NCI-H2171 (cell line): Measurements from ENCODE around the gene NAA80.
A peak's percentile ranks its signal among the peaks of the same experiment; 100 is the strongest.

ENCODE experiments used
- DNase-seq: peaks from one replicate; lab custom pipeline; 2025; lab: John Stamatoyannopoulos, UW

The NAA80 gene

DNA sequence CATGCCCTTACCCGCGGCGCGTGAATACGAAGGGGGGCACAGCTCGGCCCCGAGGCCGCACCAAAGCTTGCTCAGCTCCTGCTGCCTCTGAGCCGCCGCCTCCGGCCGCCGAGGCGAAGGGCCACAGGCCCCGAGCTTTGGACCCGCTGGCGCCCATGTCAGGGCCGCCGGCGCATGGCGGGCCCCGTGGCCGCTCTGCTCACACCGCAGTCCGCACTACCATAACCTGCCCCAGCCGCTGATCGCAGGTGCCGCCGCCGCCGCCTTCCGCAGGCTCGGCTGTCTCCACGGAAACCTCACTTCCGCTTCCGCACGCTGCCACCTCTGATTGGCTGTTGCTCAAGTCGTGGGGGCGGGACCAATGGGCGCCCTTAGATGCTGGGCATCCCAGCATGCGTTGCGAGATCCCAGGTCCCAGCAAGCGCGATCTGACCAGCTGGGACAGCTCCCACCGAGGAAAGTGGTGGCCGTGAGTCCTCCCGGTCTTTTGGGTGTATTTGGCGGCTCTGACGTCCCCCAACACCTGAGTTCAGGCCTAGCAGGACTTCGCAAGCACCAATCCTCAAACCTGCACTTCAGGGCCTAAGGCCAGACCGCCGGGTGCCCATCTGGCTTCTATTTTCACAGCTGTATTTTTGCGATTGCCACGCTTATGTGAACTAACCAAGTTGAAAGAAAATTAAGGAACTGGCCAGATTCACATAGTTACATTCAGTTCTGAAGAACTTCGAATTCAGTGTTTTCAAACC, 28.9 kb upstream of the NAA80 start, which contains the start of gene TUSC2:
TUSC2 (minus strand) TSS at position 281 of the 749 bp plus-strand sequence; CDS start at position 157, 124 bp downstream.
- DNase-seq = peak; percentile 87

GRCh38 chr3:50327129-50327528, 27.9 kb upstream of the NAA80 start:
- no peak for DNase-seq

- no peak for DNase-seq
Observed at GRCh38 chr3:50326182-50326541, 27.0 kb upstream of the NAA80 start.

GRCh38 chr3:50325497-50326181, 26.4 kb upstream of the NAA80 start:
- no peak for DNase-seq

- DNase-seq = no peak
Observed at GRCh38 chr3:50325113-50325480, 25.9 kb upstream of the NAA80 start.

- DNase-seq = no peak
Observed at GRCh38 chr3:50324351-50325112, 25.3 kb upstream of the NAA80 start.

- no peak for DNase-seq
Observed at GRCh38 chr3:50323614-50324199, 24.5 kb upstream of the NAA80 start.

- no peak for DNase-seq
Observed at GRCh38 chr3:50323092-50323600, 23.9 kb upstream of the NAA80 start.

DNA sequence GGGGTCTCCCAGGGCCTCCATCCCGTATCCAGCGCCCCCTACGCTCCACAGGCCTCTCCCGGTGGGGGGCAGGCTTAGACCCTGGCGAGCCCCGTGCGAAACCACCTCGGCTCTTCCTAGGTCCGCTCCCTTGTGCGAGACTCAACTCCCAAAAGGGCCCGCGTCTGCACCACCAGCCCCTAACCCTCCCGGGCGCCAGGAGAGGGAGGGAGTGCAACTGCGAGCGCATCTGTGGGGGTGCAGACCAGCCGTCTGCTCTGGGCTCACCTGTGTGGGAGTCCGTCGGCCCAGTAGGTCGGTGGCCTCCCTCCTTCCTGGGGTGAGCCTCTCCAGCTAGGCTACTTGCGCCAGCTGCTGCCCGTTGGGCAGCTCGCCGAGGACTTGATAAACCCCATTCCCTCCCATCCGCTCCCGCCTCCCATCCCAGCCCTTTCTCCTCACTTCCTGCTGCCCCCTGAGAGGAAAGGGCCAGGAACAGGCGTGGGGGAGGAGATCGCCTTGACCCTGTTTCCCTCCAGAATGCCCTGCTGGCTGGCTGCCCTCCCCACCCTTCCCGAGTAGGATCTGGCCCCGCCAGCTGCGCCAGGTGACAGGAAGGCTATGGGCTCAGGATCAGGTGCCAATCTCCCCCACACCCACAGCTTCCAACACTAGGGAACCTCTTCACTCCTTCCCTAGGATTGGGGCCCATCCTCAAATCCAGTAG, 23.3 kb upstream of the NAA80 start, which contains the start of gene HYAL2:
HYAL2 (minus strand) TSS at position 360 of the 706 bp plus-strand sequence. CDS start 2,256 bp downstream, outside the sequence.
- no peak for DNase-seq

DNA sequence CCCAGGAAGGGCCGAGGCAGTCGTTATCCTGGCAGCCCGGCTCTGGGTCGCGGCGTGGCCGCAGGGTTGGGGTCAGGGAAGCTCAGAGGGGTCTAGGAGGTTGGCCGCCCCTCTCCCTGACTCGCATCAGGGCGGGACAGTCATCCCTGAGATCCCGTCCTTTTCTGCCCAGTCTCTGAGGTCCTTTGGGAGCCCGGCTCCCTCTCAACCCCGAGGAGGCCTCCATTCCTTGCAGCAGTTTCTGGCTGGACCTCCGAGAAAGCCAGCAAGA, 22.8 kb upstream of the NAA80 start:
- DNase-seq = no peak

- peak; percentile 73 for DNase-seq
Observed at GRCh38 chr3:50321336-50322114, 22.3 kb upstream of the NAA80 start.

DNA sequence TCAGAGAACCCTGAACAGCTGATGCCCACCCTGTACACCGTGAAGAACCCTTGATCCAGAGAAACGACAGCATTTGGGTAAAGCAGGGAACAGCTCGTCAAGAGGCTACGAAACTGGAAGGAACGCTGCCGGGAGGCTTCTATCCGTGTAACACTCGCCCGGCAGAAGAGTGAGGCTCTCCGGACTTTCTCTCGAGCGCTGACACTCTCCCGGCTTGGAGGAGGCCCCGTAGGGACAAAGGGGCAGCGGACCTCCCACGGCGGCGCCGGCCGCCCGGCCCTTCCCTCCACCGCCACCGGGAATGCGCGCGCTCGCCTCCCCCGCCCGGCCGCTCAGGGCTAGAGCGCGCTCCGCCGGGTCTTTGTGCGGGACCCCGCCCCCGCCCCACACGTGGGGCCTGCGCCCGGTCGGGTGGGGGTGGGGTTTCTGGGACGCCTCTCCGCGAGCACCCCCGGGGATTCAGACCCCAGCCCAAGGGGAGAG, 21.7 kb upstream of the NAA80 start:
- peak; percentile 61 for DNase-seq

DNA sequence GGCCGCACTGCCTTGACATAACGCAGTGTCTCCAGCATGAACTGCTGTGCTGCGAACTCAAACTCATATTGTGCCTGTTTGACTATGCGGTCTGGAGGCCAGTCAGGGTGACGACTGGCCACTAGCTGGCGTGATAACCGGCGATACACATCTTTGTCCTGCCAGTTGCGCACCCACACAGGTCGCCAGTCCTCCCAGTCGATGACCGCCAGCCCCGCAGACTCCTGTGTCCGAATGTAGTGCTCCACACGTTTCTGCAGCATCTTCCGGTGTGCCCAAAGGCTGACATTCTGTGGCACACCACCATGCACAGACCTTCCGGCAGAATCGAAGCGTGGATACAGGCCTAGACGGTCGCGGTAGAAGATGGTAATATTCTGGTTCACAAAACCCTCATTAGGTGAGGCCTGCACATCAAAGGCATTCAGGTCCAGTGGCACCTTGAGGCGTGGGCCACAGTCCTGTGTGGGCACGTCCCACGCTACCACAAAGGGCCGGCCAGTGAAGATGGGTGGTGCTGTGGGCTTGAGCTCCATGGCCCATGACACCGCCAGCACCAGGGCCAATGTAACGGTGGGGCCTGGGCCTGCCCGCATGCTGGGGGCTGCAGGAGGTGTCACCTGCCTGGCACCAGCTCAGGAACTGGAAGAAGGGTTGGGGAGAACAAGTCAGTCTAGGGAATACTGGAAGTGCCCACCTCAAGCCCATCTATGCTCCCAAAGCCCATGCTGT, 20.9 kb upstream of the NAA80 start:
- DNase-seq = no peak

- DNase-seq = no peak
Observed at GRCh38 chr3:50319181-50319893, 20.1 kb upstream of the NAA80 start.

- no peak for DNase-seq
Observed at GRCh38 chr3:50318615-50319014, 19.4 kb upstream of the NAA80 start.

DNA sequence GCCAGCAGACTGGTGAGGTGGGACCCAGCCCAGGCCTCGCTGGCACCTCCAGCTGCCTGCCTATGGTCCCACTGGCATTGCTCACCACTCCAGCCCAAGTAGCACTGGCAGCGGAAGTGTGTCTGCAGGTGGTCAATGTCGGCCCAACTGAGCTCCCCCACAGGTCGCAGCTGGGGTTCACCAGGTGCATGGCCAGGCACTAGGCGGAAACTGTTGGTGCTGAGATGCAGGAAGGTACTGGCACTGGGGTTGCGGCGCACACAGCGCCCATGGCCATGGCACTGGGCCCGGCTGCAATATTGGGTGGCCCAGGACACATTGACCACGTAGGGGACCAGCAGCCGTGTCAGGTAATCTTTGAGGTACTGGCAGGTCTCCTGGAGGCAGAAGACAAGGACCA, 19.0 kb upstream of the NAA80 start:
- no peak for DNase-seq

DNA sequence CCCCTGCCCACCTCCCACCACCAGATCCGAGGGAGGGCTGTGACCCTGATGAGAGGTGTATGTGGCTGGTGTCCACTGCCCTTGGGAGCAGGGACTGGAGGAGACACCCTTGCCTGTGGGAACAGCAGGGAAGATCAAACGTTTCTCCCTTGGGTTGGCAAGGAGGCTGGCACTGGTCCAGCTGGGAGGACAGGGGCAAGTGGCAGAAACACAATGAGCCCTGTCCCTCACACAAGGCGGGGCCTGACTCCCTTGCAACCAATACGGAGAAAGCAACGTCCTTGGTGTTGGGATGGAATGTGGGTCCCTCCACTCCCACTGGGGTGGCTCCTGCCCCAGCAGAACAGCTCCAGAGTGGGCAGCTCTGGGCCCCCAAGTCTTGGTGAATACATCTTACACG, 18.1 kb upstream of the NAA80 start:
- DNase-seq = no peak

DNA sequence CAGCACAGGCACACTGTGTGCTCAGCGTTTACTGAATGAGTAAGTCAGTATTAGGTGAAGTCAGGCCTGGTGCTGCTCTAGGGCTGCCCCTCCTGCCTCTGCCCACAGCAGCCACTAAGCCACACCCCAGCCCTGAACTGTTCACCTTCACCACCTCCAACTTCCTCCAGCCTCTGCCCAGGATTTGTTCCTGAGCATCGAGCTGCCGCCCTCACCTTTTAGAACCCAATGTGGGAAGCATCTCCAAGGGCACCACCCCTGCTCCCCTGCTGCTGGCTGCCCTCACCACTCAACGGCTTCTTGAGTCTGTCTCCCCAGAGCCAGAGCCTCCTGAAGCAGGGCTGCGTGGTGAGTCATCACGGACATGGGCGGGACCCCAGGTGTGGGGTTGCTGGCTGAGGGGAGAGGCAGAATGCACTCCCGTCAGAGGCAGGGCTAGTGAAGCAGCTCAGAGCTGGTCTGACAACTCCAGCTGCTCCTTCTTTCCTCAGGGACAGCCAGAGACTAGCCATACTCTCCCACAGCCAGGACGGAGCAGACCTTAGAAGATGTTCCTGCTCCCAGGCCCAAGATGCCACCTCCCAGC, 17.5 kb upstream of the NAA80 start:
- peak; percentile 16 for DNase-seq

GRCh38 chr3:50314816-50315215, 15.6 kb upstream of the NAA80 start:
- no peak for DNase-seq
